Stimulated activated memory B cell treated with anti-CD40 and anti-IgM and Interleukin-4, amounts not matched to agents 10 μg/mL and 1 μg/mL and 100 μg/mL, for 72 hours (primary cell): Measurements from ENCODE around the gene ATP5PB.
A peak's percentile ranks its signal among the peaks of the same experiment; 100 is the strongest.

ENCODE experiments used
- ATAC-seq: fragments of 150-1000 bp; cut with Tn5 transposase; 2 replicates; pipeline ENCODE4 v1.10.0; 2021
- H3K27ac Mint-ChIP-seq: one replicate; pipeline ENCODE4 v1.8.0; 2022; ENCODE audit warnings: mild to moderate bottlenecking, mixed read lengths
- H3K27me3 Mint-ChIP-seq: one replicate; pipeline ENCODE4 v1.8.0; 2022; ENCODE audit warnings: mixed read lengths
- H3K36me3 Mint-ChIP-seq: one replicate; pipeline ENCODE4 v1.8.0; 2022; ENCODE audit warnings: mixed read lengths
- H3K4me1 Mint-ChIP-seq: one replicate; pipeline ENCODE4 v1.8.0; 2022; ENCODE audit warnings: mixed read lengths
- H3K4me3 Mint-ChIP-seq: one replicate; pipeline ENCODE4 v1.8.0; 2022; ENCODE audit warnings: mild to moderate bottlenecking, moderate library complexity, mixed read lengths
- H3K9me3 Mint-ChIP-seq: one replicate; pipeline ENCODE4 v1.8.0; 2022; ENCODE audit warnings: mixed read lengths

Gene ATP5PB

DNA sequence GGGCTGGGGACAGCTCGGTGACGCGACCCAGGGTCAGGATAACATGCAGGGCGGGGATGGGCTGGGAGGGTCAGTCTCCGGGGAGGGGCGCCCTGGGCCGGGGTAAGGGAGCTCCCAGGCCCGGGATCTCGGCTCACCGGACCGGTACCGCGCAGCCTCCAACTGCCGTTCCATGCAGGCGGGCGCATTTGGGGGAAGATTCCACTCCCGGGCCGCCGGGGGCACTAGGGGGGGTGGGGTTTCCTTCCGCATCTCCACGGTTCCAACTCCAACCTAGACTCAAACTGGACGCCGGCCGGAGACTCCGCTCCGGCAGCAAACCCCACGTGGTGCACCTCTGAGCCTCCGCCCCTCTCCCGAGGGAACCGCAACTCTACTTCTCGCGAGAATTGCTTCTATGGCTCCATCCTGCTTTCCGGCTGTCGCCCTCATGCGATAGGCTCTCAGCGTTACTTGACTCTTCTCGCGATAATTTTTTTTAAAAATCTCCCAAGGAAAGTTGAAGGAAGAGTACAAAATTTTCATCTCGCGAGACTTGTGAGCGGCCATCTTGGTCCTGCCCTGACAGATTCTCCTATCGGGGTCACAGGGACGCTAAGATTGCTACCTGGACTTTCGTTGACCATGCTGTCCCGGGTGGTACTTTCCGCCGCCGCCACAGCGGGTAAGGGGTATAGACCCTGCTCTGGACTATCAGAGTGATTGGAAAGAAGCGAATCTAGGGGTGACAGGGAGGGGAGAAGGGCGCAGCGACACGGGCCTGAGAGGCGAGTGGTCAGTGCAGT, at the start of gene ATP5PB, which contains the start of gene WDR77:
Gene ATP5PB, plus strand, starts transcription at position 547 of the 785 bp plus-strand sequence. Its CDS starts 78 bp downstream, at position 625.
Gene WDR77, minus strand, starts transcription at position 339 of the 785 bp plus-strand sequence. Its CDS starts 87 bp downstream, at position 252.
- Mint-ChIP-seq H3K9me3 (no peaks in the 10 kb centered on the region), H3K27ac (peak within 1 kb of the TSS; percentile 99), H3K4me1 (peaks cover 67% of the 10 kb centered on the region), H3K4me3 (peak within 1 kb of the TSS; percentile 100), H3K27me3 (no peaks in the 10 kb centered on the region), H3K36me3 (peaks cover 38% of the 10 kb centered on the region)
- peak; percentile 97 for ATAC-seq

DNA sequence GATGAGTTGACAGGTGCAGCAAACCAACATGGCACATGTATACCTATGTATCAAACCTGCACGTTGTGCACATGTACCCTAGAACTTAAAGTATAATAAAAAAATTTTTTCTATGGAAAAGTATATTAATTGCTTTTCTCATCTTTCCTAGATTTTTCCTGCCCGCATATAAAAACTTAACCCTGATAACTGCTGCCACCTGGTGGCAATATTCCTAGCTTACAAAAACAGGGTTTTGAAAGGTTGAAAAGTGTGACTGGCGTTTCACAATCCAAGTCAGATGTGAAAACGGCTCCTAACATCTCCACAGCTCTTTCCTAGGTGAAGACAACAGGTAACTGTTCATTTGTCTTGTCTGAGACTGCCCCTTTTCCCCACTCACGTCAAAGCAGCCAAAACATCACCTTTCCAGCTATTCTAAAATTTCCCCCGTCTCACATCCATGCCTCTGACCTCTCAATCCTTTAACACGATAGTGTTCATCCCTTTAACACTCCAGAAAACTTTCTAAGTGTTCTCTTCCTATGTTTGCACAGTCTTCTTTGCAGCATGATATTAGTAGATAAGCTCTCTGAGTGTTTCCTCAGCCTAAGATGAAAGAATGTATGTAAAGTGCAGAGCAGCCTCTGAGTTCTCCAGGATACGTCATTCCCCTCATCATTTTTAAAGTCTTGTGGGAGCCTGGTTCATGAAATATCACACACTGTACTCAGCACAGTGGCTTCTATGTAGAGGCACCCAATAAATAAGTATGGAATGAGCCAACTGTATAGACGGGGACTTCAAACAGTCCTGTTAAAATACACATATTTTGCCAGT, 49.3 kb upstream of the ATP5PB start:
- H3K4me3 Mint-ChIP-seq, result no peak overlapping the region
- no peaks in the 10 kb centered on the region for H3K27me3 Mint-ChIP-seq
- peaks cover 26% of the 10 kb centered on the region for H3K4me1 Mint-ChIP-seq
- ATAC-seq, result no peak
- no peak overlapping the region for H3K27ac Mint-ChIP-seq
- H3K36me3 Mint-ChIP-seq, result no peaks in the 10 kb centered on the region
- peaks cover 5% of the 10 kb centered on the region for H3K9me3 Mint-ChIP-seq

DNA sequence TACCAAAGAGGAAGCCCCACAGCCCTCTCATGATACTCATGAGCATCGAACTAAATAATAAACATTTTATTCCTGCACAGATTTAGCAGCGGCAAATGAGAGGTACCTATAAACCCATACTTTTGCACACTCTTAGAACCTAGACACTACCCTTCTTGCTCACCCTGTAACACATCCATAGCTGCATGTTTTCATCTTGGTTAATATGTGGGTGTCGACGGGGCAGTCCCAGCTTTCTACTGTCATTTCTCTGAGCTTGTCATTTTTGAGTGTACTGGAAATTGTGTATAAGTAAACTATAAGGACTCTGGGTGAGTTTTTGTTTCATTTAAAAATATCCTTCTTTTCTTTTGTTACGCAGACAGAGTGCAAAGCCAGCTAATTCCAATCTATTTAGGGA, 47.2 kb upstream of the ATP5PB start:
- no peaks in the 10 kb centered on the region for H3K36me3 Mint-ChIP-seq
- H3K27ac Mint-ChIP-seq, result no peak overlapping the region
- H3K27me3 Mint-ChIP-seq, result no peaks in the 10 kb centered on the region
- peaks cover 5% of the 10 kb centered on the region for H3K9me3 Mint-ChIP-seq
- no peak for ATAC-seq
- H3K4me1 Mint-ChIP-seq, result peaks cover 45% of the 10 kb centered on the region
- H3K4me3 Mint-ChIP-seq, result no peak overlapping the region

- Mint-ChIP-seq H3K27ac (no peak overlapping the region), H3K4me3 (no peak overlapping the region), H3K4me1 (peaks cover 42% of the 10 kb centered on the region), H3K27me3 (no peaks in the 10 kb centered on the region), H3K9me3 (no peaks in the 10 kb centered on the region), H3K36me3 (no peaks in the 10 kb centered on the region)
- peak; percentile 61 for ATAC-seq
Measured at GRCh38 chr1:111404588-111404987, 44.7 kb upstream of the ATP5PB start.

DNA sequence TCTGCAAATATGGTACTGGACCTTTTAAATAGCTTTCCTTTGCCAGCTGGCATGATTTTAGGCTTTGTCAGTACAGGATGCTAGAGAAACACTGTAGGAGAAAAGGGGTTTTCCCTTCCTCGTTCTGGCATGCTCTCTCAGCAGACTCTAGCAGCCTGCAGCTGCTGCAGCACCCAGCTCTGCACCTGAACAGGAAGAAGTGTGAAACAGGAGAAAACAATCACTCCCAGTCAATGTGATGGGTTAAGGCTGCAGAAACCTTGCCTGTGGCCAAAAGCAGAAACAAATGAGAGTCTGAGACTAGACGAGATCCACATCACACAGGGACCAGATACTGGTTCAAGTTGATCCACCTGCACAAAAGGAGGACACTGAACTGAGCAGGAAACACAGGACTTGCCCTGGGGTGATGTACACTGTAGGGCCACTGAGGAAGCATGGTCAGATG, 42.9 kb upstream of the ATP5PB start:
- ATAC-seq, result peak; percentile 98
- Mint-ChIP-seq H3K4me1 (peaks cover 36% of the 10 kb centered on the region), H3K4me3 (no peak overlapping the region), H3K27me3 (no peaks in the 10 kb centered on the region), H3K27ac (peak overlapping the region; percentile 5), H3K9me3 (no peaks in the 10 kb centered on the region), H3K36me3 (no peaks in the 10 kb centered on the region)

DNA sequence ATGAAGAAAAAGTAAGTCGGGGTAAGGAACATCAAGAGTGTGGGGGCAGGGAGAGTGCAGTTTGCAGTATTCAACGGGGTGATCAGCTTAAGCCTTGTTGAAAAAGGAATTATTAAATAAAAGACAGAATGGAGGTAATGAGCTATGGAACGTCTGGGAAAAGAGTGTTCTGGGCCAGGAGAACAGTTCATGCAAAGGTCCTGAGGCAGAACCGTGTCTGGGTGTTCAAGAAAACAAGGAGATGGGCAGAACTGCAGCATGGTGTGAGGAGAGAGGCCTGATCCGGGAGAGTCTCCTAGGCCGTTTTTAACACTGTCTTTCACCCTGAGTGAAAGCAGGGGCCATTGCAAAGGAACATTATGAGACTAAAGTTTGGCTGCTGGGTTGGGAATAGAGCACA, 42.0 kb upstream of the ATP5PB start:
- H3K27ac Mint-ChIP-seq, result peak overlapping the region; percentile 5
- no peaks in the 10 kb centered on the region for H3K36me3 Mint-ChIP-seq
- H3K4me1 Mint-ChIP-seq, result peaks cover 36% of the 10 kb centered on the region
- H3K27me3 Mint-ChIP-seq, result no peaks in the 10 kb centered on the region
- no peaks in the 10 kb centered on the region for H3K9me3 Mint-ChIP-seq
- no peak for ATAC-seq
- no peak overlapping the region for H3K4me3 Mint-ChIP-seq

GRCh38 chr1:111412839-111413238, 36.4 kb upstream of the ATP5PB start:
- no peak overlapping the region for H3K27ac Mint-ChIP-seq
- ATAC-seq, result no peak
- peaks cover 34% of the 10 kb centered on the region for H3K36me3 Mint-ChIP-seq
- no peaks in the 10 kb centered on the region for H3K27me3 Mint-ChIP-seq
- no peak overlapping the region for H3K4me3 Mint-ChIP-seq
- no peaks in the 10 kb centered on the region for H3K9me3 Mint-ChIP-seq
- H3K4me1 Mint-ChIP-seq, result peaks cover 8% of the 10 kb centered on the region

DNA sequence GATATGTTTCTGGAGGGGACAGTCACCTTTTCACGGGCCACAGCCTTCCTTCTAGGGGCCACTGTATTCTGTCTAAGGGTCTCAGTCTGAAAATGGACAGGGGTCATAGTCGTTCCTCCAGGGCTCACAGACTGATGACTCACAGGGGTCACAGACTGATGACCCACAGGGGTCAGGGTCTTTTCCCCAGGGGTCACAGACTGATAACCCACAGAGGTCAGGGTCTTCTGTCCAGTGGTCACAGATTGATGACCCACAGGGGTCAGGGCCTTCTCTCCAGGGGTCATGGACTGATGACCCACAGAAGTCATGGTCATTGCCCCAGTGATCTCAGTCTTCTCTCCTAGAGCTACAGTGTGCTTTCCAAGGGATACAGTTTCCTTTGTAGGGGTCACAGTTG, 34.5 kb upstream of the ATP5PB start:
- H3K27ac Mint-ChIP-seq, result no peak overlapping the region
- H3K36me3 Mint-ChIP-seq, result peaks cover 50% of the 10 kb centered on the region
- no peak for ATAC-seq
- H3K4me3 Mint-ChIP-seq, result no peak overlapping the region
- H3K27me3 Mint-ChIP-seq, result no peaks in the 10 kb centered on the region
- peaks cover 8% of the 10 kb centered on the region for H3K4me1 Mint-ChIP-seq
- H3K9me3 Mint-ChIP-seq, result no peaks in the 10 kb centered on the region

DNA sequence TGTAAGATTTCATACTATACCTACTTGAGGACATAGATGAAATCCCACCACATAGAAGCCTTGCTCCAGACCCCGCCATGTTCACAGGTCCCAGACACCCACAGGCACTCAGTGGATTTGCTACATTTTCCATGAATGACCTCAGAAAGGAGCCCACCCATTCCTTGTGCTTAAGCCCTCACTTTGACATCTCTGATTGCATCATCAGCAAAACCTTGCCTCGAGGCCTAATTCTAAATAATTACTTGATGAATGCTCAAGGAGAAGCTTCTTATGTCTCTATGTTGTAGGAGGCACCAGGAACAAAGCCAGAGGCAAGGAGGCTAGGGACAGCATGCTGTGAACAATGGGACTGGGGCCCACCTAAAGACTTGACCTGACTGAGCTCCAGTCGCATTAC, 33.8 kb upstream of the ATP5PB start:
- no peaks in the 10 kb centered on the region for H3K27me3 Mint-ChIP-seq
- H3K4me1 Mint-ChIP-seq, result peaks cover 8% of the 10 kb centered on the region
- H3K27ac Mint-ChIP-seq, result no peak overlapping the region
- no peaks in the 10 kb centered on the region for H3K9me3 Mint-ChIP-seq
- ATAC-seq, result no peak
- no peak overlapping the region for H3K4me3 Mint-ChIP-seq
- H3K36me3 Mint-ChIP-seq, result peaks cover 53% of the 10 kb centered on the region

DNA sequence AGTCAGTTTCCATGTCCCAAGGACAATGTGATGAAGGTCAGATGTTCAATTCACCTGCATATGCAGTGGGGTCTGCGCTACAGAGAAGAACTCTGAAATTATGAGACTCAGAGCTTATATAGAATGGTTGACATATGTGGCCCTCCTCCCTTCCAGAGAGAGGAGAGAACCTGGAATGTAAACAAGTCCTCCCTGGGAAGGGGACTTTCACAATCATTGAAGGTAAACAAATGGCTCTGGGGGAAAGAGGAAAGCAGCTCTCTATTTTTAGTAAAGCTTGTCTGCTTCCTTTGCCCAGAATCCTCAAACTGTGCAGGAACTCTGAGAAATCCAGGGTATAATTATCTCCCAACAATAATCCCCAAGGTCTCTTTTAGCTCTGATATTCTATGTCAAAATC, 31.5 kb upstream of the ATP5PB start:
- no peaks in the 10 kb centered on the region for H3K9me3 Mint-ChIP-seq
- H3K36me3 Mint-ChIP-seq, result peaks cover 59% of the 10 kb centered on the region
- H3K4me1 Mint-ChIP-seq, result peaks cover 8% of the 10 kb centered on the region
- no peak overlapping the region for H3K4me3 Mint-ChIP-seq
- no peak for ATAC-seq
- H3K27me3 Mint-ChIP-seq, result no peaks in the 10 kb centered on the region
- no peak overlapping the region for H3K27ac Mint-ChIP-seq

DNA sequence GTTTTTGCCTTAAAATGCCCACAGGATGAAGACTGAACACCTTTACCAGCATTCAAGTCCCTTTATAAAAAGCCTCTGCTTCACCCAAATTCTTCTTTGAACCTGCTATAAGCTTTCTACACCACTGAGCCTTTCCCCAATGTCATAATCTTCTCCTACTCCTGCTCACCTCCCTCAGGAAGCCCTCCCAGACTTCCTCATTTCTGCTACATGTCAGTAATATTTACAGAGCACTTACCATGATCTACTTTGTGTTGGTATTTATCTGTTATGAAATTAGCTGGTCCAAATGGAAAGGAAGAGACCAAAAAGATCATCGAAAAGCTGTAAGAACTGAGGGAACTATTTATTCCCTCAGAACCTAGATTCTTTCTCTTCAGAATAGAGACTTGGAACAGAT, 30.2 kb upstream of the ATP5PB start:
- H3K9me3 Mint-ChIP-seq, result no peaks in the 10 kb centered on the region
- H3K4me3 Mint-ChIP-seq, result no peak overlapping the region
- no peak for ATAC-seq
- no peak overlapping the region for H3K27ac Mint-ChIP-seq
- peaks cover 61% of the 10 kb centered on the region for H3K36me3 Mint-ChIP-seq
- peaks cover 8% of the 10 kb centered on the region for H3K4me1 Mint-ChIP-seq
- no peaks in the 10 kb centered on the region for H3K27me3 Mint-ChIP-seq

- peaks cover 8% of the 10 kb centered on the region for H3K4me1 Mint-ChIP-seq
- peaks cover 49% of the 10 kb centered on the region for H3K36me3 Mint-ChIP-seq
- no peak overlapping the region for H3K27ac Mint-ChIP-seq
- no peaks in the 10 kb centered on the region for H3K9me3 Mint-ChIP-seq
- no peak overlapping the region for H3K4me3 Mint-ChIP-seq
- H3K27me3 Mint-ChIP-seq, result no peaks in the 10 kb centered on the region
- ATAC-seq, result no peak
Measured at GRCh38 chr1:111420377-111420776, 28.9 kb upstream of the ATP5PB start.

GRCh38 chr1:111422546-111423391, 26.5 kb upstream of the ATP5PB start:
- Mint-ChIP-seq H3K9me3 (no peaks in the 10 kb centered on the region), H3K27me3 (no peaks in the 10 kb centered on the region), H3K27ac (no peak overlapping the region), H3K36me3 (peaks cover 33% of the 10 kb centered on the region), H3K4me3 (no peak overlapping the region), H3K4me1 (no peaks in the 10 kb centered on the region)
- no peak for ATAC-seq

DNA sequence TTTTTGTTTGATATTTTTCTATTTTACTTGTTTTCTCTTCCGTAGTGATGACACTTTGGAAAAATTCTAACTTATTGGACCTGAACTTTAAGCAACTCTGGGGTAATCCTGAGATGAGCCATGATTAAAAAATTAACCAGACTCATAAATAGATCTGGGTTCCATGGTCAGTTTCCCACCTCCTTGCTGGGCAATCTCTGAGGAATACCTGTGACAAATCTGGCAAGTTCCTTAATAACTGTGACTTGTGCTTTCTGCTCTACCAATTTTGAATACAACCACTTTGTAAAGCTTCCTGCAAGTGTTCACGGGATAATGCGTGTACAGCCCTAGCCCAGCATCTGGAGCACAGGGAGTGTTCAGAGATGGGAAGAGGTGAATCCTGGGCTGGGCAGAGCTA, 25.0 kb upstream of the ATP5PB start:
- Mint-ChIP-seq H3K36me3 (peaks cover 20% of the 10 kb centered on the region), H3K27ac (no peak overlapping the region), H3K4me1 (no peaks in the 10 kb centered on the region), H3K27me3 (no peaks in the 10 kb centered on the region), H3K4me3 (no peak overlapping the region), H3K9me3 (no peaks in the 10 kb centered on the region)
- ATAC-seq, result no peak

DNA sequence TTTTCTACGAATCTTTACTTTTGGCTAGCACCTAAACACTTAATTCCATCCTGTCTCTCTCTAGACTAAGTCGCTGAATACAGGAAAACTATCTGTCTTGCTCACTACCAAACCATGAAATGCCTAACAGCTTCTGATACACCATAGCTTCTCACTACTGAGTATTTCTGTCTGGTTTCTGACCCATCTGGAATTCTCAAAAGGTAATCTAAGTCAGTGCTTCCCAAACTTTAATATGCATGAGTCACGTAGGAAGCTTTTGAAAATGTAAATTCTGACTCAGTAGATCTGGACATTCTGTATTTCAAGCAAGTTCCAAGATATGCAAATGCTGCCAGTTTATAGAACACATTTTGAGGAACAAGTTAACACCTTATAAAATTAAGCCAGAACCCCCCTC, 12.5 kb upstream of the ATP5PB start:
- Mint-ChIP-seq H3K27me3 (no peaks in the 10 kb centered on the region), H3K4me3 (no peak overlapping the region), H3K36me3 (peaks cover 24% of the 10 kb centered on the region), H3K9me3 (no peaks in the 10 kb centered on the region), H3K27ac (no peak overlapping the region), H3K4me1 (peaks cover 1% of the 10 kb centered on the region)
- ATAC-seq, result no peak
